Erythroblast (primary cell): ENCODE data around the gene SALL4.

Source experiments
- GATA1 ChIP-seq: IDR thresholded peaks from 2 replicates; pipeline ENCODE4 v1.6.1; 2011; ENCODE audit warnings: low read depth, mild to moderate bottlenecking, control low read depth, low read length, moderate library complexity
- POLR2A ChIP-seq: IDR thresholded peaks from 2 replicates; pipeline ENCODE4 v1.6.1; 2011; ENCODE audit warnings: mild to moderate bottlenecking, low read length

DNA sequence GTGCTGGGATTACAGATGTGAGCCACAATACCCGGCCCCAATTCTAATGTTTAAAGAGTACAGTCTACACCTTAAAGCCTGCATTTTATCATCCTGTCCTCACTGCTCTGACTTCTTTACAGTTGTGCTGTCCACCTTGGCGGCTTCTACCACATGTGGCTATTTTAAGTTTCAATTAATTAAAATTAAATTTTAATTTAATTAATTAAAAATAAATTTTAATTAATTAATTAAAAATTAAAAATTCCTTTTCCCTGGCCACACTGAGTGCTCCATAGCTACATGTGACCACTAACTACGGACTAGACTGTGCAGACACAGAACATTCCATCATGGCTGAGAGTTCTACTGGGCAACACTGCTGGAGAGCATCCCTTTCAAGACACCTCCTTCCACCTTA, 61.5 kb downstream of the SALL4 start:
- TF ChIP-seq POLR2A = no peak
- TF ChIP-seq GATA1 = no peak
